ENCODE measurements around the gene SCUBE2. TPM values are rescaled to one million over a fixed set of nuclear protein-coding genes. Genes with fewer than 3 reads are reported as not detected.
A peak's percentile ranks its signal among the peaks of the same experiment; 100 is the strongest.

The SCUBE2 gene
- total RNA-seq, 3 donors from 2014 or later, result 8.7 to 18.7 (median 15.9) TPM

GRCh38 chr11:9137293-9138132, 46.1 kb upstream of the SCUBE2 start:
- intact Hi-C loops (cut with DNase I, micrococcal nuclease), result loop anchor here (5.0 kb wide), 1 partner anchor 120 kb away; no protein-coding TSS in a partner anchor
- peaks cover 13% of the 10 kb centered on the region for H3K4me1 ChIP-seq (ENCODE audit: low read depth)
- peak; percentile 91 for TF ChIP-seq CTCF (IDR thresholded peaks at IDR 0.05)
- no peaks in the 10 kb centered on the region for H3K36me3 ChIP-seq (ENCODE audit: low read depth)
- ATAC-seq, result peak; percentile 98
- H3K9me3 ChIP-seq, result no peaks in the 10 kb centered on the region
- no peak overlapping the region for H3K4me3 ChIP-seq
- DNase-seq, result peak; percentile 78 to 88 (median 87)

- intact Hi-C loops (cut with DNase I, micrococcal nuclease), result loop anchor here (5.0 kb wide), 1 partner anchor 119 kb away; no protein-coding TSS in a partner anchor
- DNase-seq, result no peak
- TF ChIP-seq CTCF (IDR thresholded peaks at IDR 0.05), result no peak
- H3K4me1 ChIP-seq (ENCODE audit: low read depth), result peaks cover 13% of the 10 kb centered on the region
- no peaks in the 10 kb centered on the region for H3K9me3 ChIP-seq
- no peak for ATAC-seq
- H3K36me3 ChIP-seq (ENCODE audit: low read depth), result no peaks in the 10 kb centered on the region
- H3K4me3 ChIP-seq, result no peak overlapping the region
These were observed 45.3 kb upstream of the SCUBE2 start for GRCh38 chr11:9136741-9137140.

- Histone ChIP-seq H3K36me3 (ENCODE audit: low read depth) (no peaks in the 10 kb centered on the region), H3K4me3 (no peak overlapping the region), H3K9me3 (no peaks in the 10 kb centered on the region), H3K4me1 (ENCODE audit: low read depth) (peaks cover 11% of the 10 kb centered on the region)
- DNase-seq, result no peak
- ATAC-seq, result no peak
- TF ChIP-seq CTCF (IDR thresholded peaks at IDR 0.05), result no peak
- intact Hi-C loops (cut with DNase I, micrococcal nuclease), result no loop called here
These were observed 42.6 kb upstream of the SCUBE2 start for GRCh38 chr11:9133956-9134355.

- DNase-seq (no peak), ATAC-seq (no peak)
- no peak for TF ChIP-seq CTCF (IDR thresholded peaks at IDR 0.05)
- Histone ChIP-seq H3K9me3 (no peaks in the 10 kb centered on the region), H3K4me3 (no peak overlapping the region), H3K36me3 (ENCODE audit: low read depth) (no peaks in the 10 kb centered on the region), H3K4me1 (ENCODE audit: low read depth) (no peaks in the 10 kb centered on the region)
- intact Hi-C loops (cut with DNase I, micrococcal nuclease), result no loop called here
These were observed 40.9 kb upstream of the SCUBE2 start for GRCh38 chr11:9132203-9132878.

GRCh38 chr11:9130297-9130696, 38.9 kb upstream of the SCUBE2 start:
- no peak for DNase-seq
- no peaks in the 10 kb centered on the region for H3K4me1 ChIP-seq (ENCODE audit: low read depth)
- H3K4me3 ChIP-seq, result no peak overlapping the region
- intact Hi-C loops (cut with DNase I, micrococcal nuclease), result no loop called here
- H3K9me3 ChIP-seq, result no peaks in the 10 kb centered on the region
- no peak for TF ChIP-seq CTCF (IDR thresholded peaks at IDR 0.05)
- H3K36me3 ChIP-seq (ENCODE audit: low read depth), result no peaks in the 10 kb centered on the region
- ATAC-seq, result no peak

All from mucosa of descending colon (tissue), 3 donors.